Kidney (tissue), 14 donors: ENCODE data around the gene FXR1. TPM values are rescaled to one million over a fixed set of nuclear protein-coding genes. Genes with fewer than 3 reads are reported as not detected.

ENCODE experiments used
- DNase-seq, 5 donors: peaks; one replicate each; pipeline ENCODE4 v3.0.0-alpha.2; 2013 to 2020
- FAIRE-seq: peaks from 2 replicates; lab custom pipeline; 2012; peaks lifted over from hg19 to GRCh38; lab: Jason Lieb, UNC
- H3K27ac ChIP-seq, 2 donors: one replicate each; pipeline ENCODE4 v1.7.0; 2013; ENCODE audit warnings: low read depth in 2 of 2, low read length in 2 of 2, inconsistent platforms in 1 of 2
- H3K27me3 ChIP-seq: one replicate; pipeline ENCODE4 v1.7.1; 2013; ENCODE audit warnings: low read length, inconsistent platforms; ENCODE audit not compliant: control insufficient read depth, insufficient read depth
- H3K36me3 ChIP-seq, 3 donors: one replicate each; pipeline versions ENCODE4 v1.7.0 to v1.7.1; 2013; ENCODE audit warnings: low read length in 3 of 3, control low read depth in 1 of 3, inconsistent platforms in 1 of 3; ENCODE audit not compliant: insufficient read depth in 3 of 3, control insufficient read depth in 2 of 3
- H3K4me1 ChIP-seq, 3 donors: one replicate each; pipeline versions ENCODE4 v1.7.0 to v1.7.1; 2013; ENCODE audit warnings: low read length in 3 of 3, inconsistent platforms in 1 of 3, low read depth in 1 of 3; ENCODE audit not compliant: control insufficient read depth in 2 of 3, insufficient read depth in 2 of 3
- H3K4me3 ChIP-seq, 3 donors: one replicate each; pipeline versions ENCODE4 v1.7.0 to v1.8.1; 2013; ENCODE audit warnings: low read length in 3 of 3, control low read depth in 1 of 3, inconsistent platforms in 1 of 3
- H3K9ac ChIP-seq, 3 donors: one replicate each; pipeline versions ENCODE4 v1.7.0 to v1.7.1; 2013; ENCODE audit warnings: low read length in 3 of 3, control low read depth in 1 of 3, inconsistent platforms in 1 of 3
- H3K9me3 ChIP-seq, 3 donors: one replicate each; pipeline versions ENCODE4 v1.7.0 to v1.7.1; 2013; ENCODE audit warnings: low read length in 3 of 3, control low read depth in 1 of 3, inconsistent platforms in 1 of 3; ENCODE audit not compliant: control insufficient read depth in 2 of 3, insufficient read depth in 1 of 3
- CTCF ChIP-seq: IDR thresholded peaks from 3 replicates; pipeline ENCODE4 v1.5.1; 2012; ENCODE audit warnings: mild to moderate bottlenecking, moderate library complexity, borderline replicate concordance; ENCODE audit not compliant: insufficient read depth; ENCODE audit errors: extremely low read depth
- intact Hi-C: fragments of 100-400 bp; cut with DNase I; formaldehyde crosslinking; loops from one replicate; pipeline ENCODE4 v1.11.1; 2022
- polyA plus RNA-seq: library from polyadenylated mRNA; stranded (reverse); fragments of 350-450 nt; fragmentation: Illumina TruSeq; extraction: RNeasy Lipid Tissue Mini Kit (QIAGEN cat#74804); gene quantifications from one replicate; pipeline ENCODE4 v1.2.3, GENCODE V29; 2014; ENCODE audit warnings: low read depth, low replicate concordance; ENCODE audit not compliant: insufficient read depth
- total RNA-seq: library from RNA; stranded (reverse); fragmentation: NEBNext Ultra II Directional; extraction: Animal tissue kit (Norgen Biotek cat#: 25700); gene quantifications from one replicate; pipeline ENCODE4 v1.2.1, GENCODE V29; 2021
- donor health status: control.
- donor health status: control.
- donor health status: control.
- donor health status: control.
- donor health status: control.
- donor health status: DM: yes; HTN: yes; CAD: no.
- donor health status: Normal renal cell carcinoma (clear cell type).

The FXR1 gene
- total and polyA plus RNA-seq, 2 donors from 2014 or later: 64.3 to 96.8 TPM

- Histone ChIP-seq H3K9me3 (no peaks in the 10 kb centered on the region), H3K4me1 (no peaks in the 10 kb centered on the region), H3K9ac (no peak overlapping the region), H3K27me3 (no peaks in the 10 kb centered on the region), H3K27ac (no peak overlapping the region), H3K4me3 (no peak overlapping the region), H3K36me3 (peaks cover 0 to 6% (median 0%) of the 10 kb centered on the region in 3 donors)
- DNase-seq (no peak), FAIRE-seq (no peak)
- intact Hi-C loops: no loop called here
- no peak for TF ChIP-seq CTCF
These were observed 20.3 kb downstream of the FXR1 start for GRCh38 chr3:180932819-180933218.

GRCh38 chr3:180934638-180935037 is 22.2 kb downstream of the FXR1 start:
- FAIRE-seq: peak; percentile 44

GRCh38 chr3:180940826-180941225 is 28.4 kb downstream of the FXR1 start:
- intact Hi-C loops: no loop called here
- no peak for TF ChIP-seq CTCF
- DNase-seq (no peak), FAIRE-seq (no peak)
- Histone ChIP-seq H3K4me3 (no peak overlapping the region), H3K9me3 (no peaks in the 10 kb centered on the region), H3K9ac (no peak overlapping the region), H3K36me3 (peaks cover 0 to 7% (median 5%) of the 10 kb centered on the region in 3 donors), H3K27ac (no peak overlapping the region), H3K4me1 (no peaks in the 10 kb centered on the region), H3K27me3 (no peaks in the 10 kb centered on the region)

More at GRCh38 chr3:180934638-180935037, 22.2 kb downstream of the FXR1 start:
- intact Hi-C loops: no loop called here
- Histone ChIP-seq H3K27me3 (no peaks in the 10 kb centered on the region), H3K27ac (no peak overlapping the region), H3K9ac (no peak overlapping the region), H3K4me3 (no peak overlapping the region), H3K36me3 (peaks cover 0 to 7% (median 0%) of the 10 kb centered on the region in 3 donors), H3K4me1 (no peaks in the 10 kb centered on the region), H3K9me3 (no peaks in the 10 kb centered on the region)
- TF ChIP-seq CTCF: no peak
- no peak for DNase-seq
